ENCODE measurements around the gene WDR43. TPM values are rescaled to one million over a fixed set of nuclear protein-coding genes. Genes with fewer than 3 reads are reported as not detected.

Gene WDR43
- total RNA-seq, 2 donors from 2014 or later, result 35.1 to 57.8 TPM

DNA sequence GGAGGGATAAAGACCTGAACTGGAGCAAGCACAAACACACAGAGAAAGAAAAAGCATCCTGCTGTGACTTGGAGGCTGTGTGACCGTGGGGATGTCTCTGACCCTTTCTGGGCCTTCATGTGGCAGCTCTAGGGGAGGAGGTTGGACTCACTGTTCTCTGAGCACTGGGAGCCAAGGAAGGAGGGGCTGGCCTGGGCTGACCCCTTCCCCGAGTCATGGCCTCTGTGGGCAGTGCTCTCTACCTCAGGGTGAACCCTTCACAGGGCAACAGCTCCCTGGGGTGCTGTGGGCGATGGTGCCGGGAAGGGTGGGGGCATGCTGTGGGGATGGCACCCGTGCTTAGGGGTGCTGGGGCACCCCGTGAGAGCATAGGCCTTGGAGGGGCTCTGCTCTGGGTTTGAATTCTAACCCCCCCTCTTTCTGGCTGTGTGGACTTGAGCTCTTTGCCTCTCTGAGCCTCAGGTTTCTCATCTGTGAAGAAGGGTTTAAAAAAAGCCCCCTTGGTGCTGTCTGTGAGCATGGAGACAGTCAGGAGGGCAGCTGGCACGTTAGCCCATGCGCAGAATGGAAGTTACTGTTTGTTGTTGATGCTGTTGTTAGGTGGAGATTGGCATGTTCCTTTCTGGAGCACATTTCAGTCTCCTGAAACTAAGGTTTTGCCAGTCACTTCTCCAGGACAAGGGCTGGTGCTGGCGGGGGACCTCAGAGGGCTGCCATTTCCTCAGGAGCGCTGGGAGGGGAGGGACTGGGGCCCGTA lies 87.3 kb downstream of the WDR43 start:
- DNase-seq (ENCODE audit: low spot score), result peak; percentile 70
- intact Hi-C loops (cut with DNase I), result no loop called here

DNA sequence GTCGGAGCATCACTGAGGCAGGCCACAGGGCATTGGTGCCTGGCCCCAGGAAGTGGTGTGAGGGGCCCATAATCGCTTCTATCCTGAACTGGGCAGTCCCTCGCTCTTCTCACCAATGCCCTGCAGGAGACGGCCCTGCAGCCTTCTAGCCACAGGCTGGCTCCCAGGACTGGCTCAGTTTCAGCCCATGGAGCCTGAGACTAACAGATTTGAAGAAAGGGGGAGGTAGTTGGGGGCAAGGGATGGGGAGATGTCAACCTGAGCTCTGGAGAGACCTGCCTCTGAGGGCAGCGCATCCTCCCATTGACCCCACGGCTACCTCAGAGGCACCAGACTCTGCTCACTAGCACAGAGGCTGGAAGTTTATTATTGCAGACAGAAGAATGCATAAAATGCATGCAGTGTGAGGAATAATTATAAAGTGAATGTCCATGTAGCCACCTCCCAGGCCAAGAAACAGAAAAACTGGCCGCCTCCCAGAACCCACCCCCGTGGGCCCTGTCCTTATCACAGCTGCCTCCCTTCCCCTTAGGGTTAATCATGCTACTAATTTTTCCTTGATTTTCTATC lies 88.0 kb downstream of the WDR43 start:
- peak; percentile 49 for DNase-seq (ENCODE audit: low spot score)
- intact Hi-C loops (cut with DNase I), result no loop called here

GRCh38 chr2:28986429-28986828 lies 92.0 kb downstream of the WDR43 start:
- intact Hi-C loops (cut with DNase I), result no loop called here

DNA sequence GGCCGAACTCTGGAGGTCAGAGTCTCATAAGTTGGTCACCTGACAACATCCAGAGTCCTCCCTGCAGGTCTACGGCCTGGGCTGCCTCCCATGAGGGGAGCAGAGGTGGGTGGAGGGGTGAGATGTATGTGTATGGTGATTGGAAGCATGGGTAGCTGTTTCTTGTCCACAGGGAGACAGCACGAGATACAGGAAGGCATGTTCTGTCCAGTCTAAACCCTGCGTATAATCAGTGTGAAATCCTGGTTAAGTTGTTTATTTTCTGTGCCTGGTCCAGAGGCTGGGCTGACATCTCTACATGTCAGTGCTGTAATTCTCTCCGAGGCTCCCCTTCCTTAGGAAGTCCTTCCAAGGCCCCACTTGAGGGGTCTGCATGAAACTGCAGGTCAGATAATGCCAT lies 95.5 kb downstream of the WDR43 start:
- intact Hi-C loops (cut with DNase I), result no loop called here
- no peak for DNase-seq (ENCODE audit: low spot score)

More at GRCh38 chr2:28986429-28986828, 92.0 kb downstream of the WDR43 start:
- DNase-seq (ENCODE audit: low spot score), result peak; percentile 78

DNA sequence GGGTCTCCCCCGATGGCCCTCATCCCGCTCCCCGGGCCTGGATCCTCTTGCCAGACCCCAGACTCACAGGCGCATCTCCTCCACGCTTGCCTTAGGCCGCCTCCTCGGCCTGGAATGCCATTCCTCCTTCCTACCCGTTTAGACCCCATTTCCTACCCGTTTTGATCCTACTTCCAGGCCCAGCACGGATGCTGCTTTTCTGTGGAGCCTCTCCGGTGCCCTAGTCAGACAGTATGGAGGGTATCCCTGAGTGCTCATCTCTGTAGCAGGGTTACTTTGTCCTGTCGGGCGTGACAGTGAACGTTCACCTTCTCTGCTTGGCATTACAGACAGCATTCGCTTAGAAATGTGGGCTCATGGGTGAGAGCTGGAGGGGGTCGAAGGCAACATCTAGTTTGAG lies 96.0 kb downstream of the WDR43 start:
- DNase-seq (ENCODE audit: low spot score), result no peak
- intact Hi-C loops (cut with DNase I), result no loop called here

DNA sequence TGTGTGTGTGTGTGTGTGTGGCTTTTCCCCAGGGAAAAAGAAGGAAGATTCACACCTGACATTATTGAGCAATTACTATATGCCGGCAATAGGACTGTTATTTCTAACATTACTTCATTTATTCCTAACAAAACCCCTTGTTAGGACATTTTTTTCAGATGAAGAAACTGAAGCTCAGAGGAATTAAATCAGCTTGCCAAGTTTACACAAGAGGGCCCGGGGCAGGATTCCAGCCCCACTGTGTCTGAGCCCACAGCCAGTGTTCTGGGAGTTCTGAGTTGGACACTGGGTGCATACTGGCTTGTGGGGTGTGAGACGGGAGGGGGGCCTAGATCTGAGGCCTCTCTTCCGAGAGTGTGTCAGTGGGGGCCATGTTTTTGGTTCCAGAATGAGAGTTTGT lies 96.6 kb downstream of the WDR43 start:
- no peak for DNase-seq (ENCODE audit: low spot score)
- intact Hi-C loops (cut with DNase I), result no loop called here

DNA sequence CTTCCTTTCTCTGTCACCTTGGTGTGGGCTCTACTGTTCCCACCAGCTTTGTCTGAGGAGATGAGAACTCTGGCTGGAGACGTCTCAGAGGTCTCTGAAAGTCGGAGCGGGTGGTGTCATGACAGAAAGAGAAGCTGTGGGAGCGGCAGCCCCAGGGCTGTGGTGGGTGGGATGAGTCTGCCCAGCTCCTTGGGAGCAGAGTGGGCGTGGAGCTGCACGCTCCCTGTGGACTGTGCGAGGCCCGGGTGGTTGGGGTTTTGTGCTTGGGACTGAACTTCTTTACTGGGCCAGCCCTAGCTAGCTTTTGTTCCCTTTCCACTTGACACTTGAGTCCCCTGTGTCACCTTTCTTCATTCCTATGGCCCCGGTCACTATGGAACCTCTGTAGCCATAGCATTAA lies 97.0 kb downstream of the WDR43 start:
- no peak for DNase-seq (ENCODE audit: low spot score)
- intact Hi-C loops (cut with DNase I), result no loop called here

GRCh38 chr2:28993206-28993960 lies 98.9 kb downstream of the WDR43 start:
- no peak for DNase-seq (ENCODE audit: low spot score)
- intact Hi-C loops (cut with DNase I), result no loop called here

DNA sequence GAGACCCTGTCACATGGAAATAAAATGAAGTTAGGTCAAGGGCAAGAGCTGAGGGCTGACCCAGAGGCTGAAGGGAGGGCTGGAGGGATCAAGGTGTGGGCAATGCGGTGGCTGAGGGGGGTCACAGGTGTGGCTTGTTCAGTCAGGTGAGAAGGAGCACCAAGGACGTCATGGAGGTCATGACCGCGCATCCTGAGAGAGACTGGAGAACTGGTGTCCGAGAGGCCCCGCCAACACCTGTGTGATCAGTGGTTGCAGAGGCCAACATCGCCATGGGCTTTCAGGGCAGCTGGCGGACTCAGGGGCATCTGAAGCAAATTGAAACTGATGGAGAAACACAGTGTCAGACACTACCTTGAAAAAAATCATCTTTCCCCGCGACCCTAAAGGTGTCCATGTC lies 99.6 kb downstream of the WDR43 start:
- intact Hi-C loops (cut with DNase I), result no loop called here
- DNase-seq (ENCODE audit: low spot score), result no peak

GRCh38 chr2:28994679-28995078 lies 100.2 kb downstream of the WDR43 start:
- intact Hi-C loops (cut with DNase I), result no loop called here
- no peak for DNase-seq (ENCODE audit: low spot score)

- intact Hi-C loops (cut with DNase I), result no loop called here
These were observed 101.6 kb downstream of the WDR43 start for GRCh38 chr2:28995765-28996750.

DNA sequence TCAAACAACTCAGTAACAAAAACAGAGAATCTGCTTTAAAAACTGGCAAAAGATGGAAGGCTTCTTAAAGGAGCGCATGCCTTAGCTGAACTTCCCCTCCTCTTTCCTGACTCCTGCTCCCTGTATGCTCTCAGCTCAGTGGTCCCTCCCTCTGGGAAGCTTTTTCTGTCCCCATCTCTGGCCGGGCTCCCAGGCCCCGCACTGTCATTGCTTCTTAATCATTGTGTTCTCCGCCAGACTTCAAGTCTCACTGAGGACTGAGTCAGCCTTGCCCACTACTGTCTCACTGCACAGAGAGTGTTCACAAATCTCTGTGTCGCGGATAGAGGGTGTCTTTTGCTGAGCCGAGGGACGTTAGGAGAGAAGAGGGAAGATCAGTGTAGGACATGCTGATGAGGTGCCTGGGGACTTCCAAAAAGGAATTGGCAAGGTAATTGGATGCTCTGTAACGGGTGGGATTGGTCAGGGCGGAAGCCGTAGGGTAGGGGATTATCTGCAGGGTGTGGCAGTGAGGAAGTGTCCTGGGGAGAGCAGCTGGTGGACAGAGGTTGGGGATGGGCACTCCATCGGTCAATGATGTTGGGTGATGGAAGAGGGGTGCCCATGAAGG lies 102.9 kb downstream of the WDR43 start:
- intact Hi-C loops (cut with DNase I), result no loop called here
- no peak for DNase-seq (ENCODE audit: low spot score)

More at GRCh38 chr2:28995765-28996750, 101.6 kb downstream of the WDR43 start:
- no peak for DNase-seq (ENCODE audit: low spot score)

Other genes starting within 250 kb of the WDR43 start
- 100 to 1,000 TPM; 429 to 446 TPM for gene PPP1CB, start 142.8 kb upstream of the WDR43 start, total RNA-seq
- gene SPDYA, start 83.8 kb upstream of the WDR43 start, total RNA-seq, result 1 to 10 TPM in 1 of 2 donors, under 1 TPM in 1; 0.86 to 1.7 TPM
- 10 to 100 TPM; 16.0 to 17.1 TPM for gene TRMT61B, start 24.4 kb upstream of the WDR43 start, total RNA-seq
- under 1 TPM; 0.52 to 0.60 TPM for gene TOGARAM2, start 86.6 kb downstream of the WDR43 start, total RNA-seq
- not detected for gene PCARE, start 179.9 kb downstream of the WDR43 start, total RNA-seq
- gene CLIP4, start 220.7 kb downstream of the WDR43 start, total RNA-seq, result 10 to 100 TPM; 31.9 to 37.9 TPM

All from posterior vena cava (tissue), 2 donors.